Uterus (tissue), 4 donors: ENCODE data around the gene F2RL1. TPM values are rescaled to one million over a fixed set of nuclear protein-coding genes. Genes with fewer than 3 reads are reported as not detected.
"Not testable (repeated sequence)": the region's sequence is repeated elsewhere in the genome, so short reads cannot be mapped to it uniquely, and the experiment has no call there.

Source experiments
- DNase-seq, 2 donors: peaks; one replicate each; pipeline ENCODE4 v3.0.0-alpha.2; 2019 to 2020
- H3K27ac ChIP-seq, 2 donors: fragments of 200-600 bp; sonication (generic); 1 replicate in 1 of 2; 2 replicates in 1 of 2; pipeline ENCODE4 v1.5.1; 2016 to 2018
- H3K27me3 ChIP-seq, 2 donors: fragments of 200-600 bp; sonication (generic); one replicate each; pipeline ENCODE4 v1.5.1; 2018 to 2019; ENCODE audit warnings: control low read depth in 1 of 2
- H3K36me3 ChIP-seq, 2 donors: fragments of 200-600 bp; sonication (generic); one replicate each; pipeline ENCODE4 v1.5.1; 2019; ENCODE audit warnings: control low read depth in 1 of 2
- H3K4me1 ChIP-seq, 2 donors: fragments of 200-600 bp; sonication (generic); one replicate each; pipeline ENCODE4 v1.5.1; 2018 to 2019; ENCODE audit warnings: control low read depth in 1 of 2
- H3K4me3 ChIP-seq, 2 donors: fragments of 200-600 bp; sonication (generic); 1 replicate in 1 of 2; 2 replicates in 1 of 2; pipeline ENCODE4 v1.5.1; 2018 to 2019; ENCODE audit warnings: mild to moderate bottlenecking in 1 of 2
- H3K9me3 ChIP-seq, 2 donors: fragments of 200-600 bp; sonication (generic); one replicate each; pipeline ENCODE4 v1.5.1; 2019; ENCODE audit warnings: control low read depth in 1 of 2
- POLR2A ChIP-seq, 2 donors: fragments of 450-650 bp; IDR thresholded peaks; one replicate each; pipeline ENCODE4 v1.6.1; 2016; ENCODE audit warnings: antibody characterized with exemption in 2 of 2, mild to moderate bottlenecking in 1 of 2, moderate library complexity in 1 of 2
- intact Hi-C: fragments of 100-400 bp; cut with DNase I; formaldehyde crosslinking; loops from one replicate; pipeline ENCODE4 v1.15.1; 2023; ENCODE audit warnings: low total_unique reads
- total RNA-seq, 4 donors: library from RNA; depleted of rRNA in 3 of 4; stranded (reverse); fragments of >200 nt in 3 of 4; gene quantifications; one replicate each; pipeline versions ENCODE4 v1.1.0 to v1.2.4, GENCODE V29; 2014 to 2023
- TF ChIP-seq, protein P1 (sequence below), 4 experiments: fragments of 200-600 bp in 2 of 4; fragments of 450-650 bp in 2 of 4; sonication (generic) in 2 of 4; IDR thresholded peaks; one replicate each; pipeline ENCODE4 v1.5.1; 2016 to 2019; ENCODE audit warnings: antibody characterized with exemption in 4 of 4, mild to moderate bottlenecking in 2 of 4, moderate library complexity in 1 of 4
- donor health status: DM: yes; HTN: yes; CAD: no.

The F2RL1 gene
- total RNA-seq, 4 donors from 2014 or later: 0.24 to 3.3 (median 2.1) TPM; not detected in 1

DNA sequence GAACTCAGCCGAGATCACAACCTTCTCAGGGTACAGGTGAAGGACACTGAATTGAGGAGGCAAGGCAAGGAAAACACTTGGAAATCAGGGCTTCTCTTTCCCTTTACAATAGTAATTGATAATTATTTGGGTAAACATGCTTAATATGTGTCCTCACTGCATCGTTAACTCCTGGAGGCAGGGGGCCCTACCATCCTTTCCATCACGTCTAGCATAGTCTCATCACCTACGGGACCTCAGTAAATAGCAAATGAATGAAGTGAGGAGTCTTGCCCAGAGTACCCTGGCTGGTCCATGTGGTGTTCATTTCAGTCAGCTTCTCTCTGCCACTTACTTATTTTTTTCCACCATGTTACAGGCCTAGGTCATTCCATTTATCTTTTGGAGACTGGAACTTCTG is 2.3 kb downstream of the F2RL1 start:
- no peaks in the 10 kb centered on the region for H3K36me3 ChIP-seq
- TF ChIP-seq POLR2A (IDR thresholded peaks at IDR 0.05): no peak
- TF ChIP-seq, protein P1, sequence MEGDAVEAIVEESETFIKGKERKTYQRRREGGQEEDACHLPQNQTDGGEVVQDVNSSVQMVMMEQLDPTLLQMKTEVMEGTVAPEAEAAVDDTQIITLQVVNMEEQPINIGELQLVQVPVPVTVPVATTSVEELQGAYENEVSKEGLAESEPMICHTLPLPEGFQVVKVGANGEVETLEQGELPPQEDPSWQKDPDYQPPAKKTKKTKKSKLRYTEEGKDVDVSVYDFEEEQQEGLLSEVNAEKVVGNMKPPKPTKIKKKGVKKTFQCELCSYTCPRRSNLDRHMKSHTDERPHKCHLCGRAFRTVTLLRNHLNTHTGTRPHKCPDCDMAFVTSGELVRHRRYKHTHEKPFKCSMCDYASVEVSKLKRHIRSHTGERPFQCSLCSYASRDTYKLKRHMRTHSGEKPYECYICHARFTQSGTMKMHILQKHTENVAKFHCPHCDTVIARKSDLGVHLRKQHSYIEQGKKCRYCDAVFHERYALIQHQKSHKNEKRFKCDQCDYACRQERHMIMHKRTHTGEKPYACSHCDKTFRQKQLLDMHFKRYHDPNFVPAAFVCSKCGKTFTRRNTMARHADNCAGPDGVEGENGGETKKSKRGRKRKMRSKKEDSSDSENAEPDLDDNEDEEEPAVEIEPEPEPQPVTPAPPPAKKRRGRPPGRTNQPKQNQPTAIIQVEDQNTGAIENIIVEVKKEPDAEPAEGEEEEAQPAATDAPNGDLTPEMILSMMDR (IDR thresholded peaks at IDR 0.05): no peak
- DNase-seq: no peak
- no peak overlapping the region for H3K4me3 ChIP-seq
- H3K27ac ChIP-seq: no peak overlapping the region
- intact Hi-C loops: no loop called here
- H3K27me3 ChIP-seq: peaks cover 0 to 22% of the 10 kb centered on the region in 2 donors
- H3K9me3 ChIP-seq: no peaks in the 10 kb centered on the region
- H3K4me1 ChIP-seq: no peaks in the 10 kb centered on the region

DNA sequence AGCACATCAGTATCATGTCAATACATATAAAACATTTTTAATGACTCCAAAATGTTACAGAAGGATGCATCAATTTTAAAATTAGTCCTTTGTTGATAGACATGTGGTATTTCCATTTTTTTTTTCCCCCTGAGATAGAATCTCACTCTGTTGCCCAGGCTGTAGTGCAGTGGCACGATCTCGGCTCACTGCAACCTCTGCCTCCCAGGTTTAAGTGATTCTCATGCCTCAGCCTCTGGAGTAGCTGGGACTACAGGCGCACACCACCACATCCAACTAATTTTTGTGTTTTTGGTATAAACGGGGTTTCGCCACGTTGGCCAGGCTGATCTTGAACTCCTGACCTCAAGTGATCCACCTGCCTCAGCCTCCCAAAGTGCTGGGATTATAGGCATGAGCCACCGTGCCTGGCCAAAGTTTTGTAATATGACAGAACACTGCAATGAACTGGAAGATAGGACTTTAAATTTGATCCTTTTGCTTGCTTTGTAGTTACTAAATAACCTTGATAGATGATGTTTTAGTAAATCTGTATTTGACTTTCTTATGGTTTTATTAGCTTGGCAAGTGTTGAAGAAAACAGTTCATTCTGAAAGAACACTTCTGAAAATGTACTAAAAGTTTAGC is 3.4 kb downstream of the F2RL1 start:
- H3K9me3 ChIP-seq, intact Hi-C loops: not testable (repeated sequence)
- H3K27me3 ChIP-seq: peaks cover 0 to 19% of the 10 kb centered on the region in 2 donors

DNA sequence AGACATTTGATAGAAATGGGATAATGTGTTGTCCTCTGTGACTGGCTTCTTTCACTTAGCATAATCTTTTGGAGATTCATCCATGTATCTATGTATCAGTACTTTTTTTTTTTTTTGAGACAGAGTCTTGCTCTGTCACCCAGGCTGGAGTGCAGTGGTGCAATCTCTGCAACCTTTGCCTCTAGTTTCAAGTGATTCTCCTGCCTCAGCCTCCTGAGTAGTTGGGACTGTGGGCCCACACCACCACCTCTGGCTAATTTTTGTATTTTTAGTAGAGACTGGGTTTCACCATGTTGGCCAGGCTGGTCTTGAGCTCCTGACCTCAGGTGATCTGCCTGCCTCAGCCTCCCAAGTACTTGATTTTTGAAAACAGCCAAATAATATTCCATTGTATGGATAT is 7.6 kb downstream of the F2RL1 start:
- H3K27me3 ChIP-seq, H3K9me3 ChIP-seq, H3K36me3 ChIP-seq, H3K27ac ChIP-seq, intact Hi-C loops, H3K4me1 ChIP-seq, DNase-seq, H3K4me3 ChIP-seq: not testable (repeated sequence)

More for the DNA sequence above, 3.4 kb downstream of the F2RL1 start:
- not testable (repeated sequence) for H3K4me1 ChIP-seq, DNase-seq, H3K27ac ChIP-seq, H3K4me3 ChIP-seq, H3K36me3 ChIP-seq

DNA sequence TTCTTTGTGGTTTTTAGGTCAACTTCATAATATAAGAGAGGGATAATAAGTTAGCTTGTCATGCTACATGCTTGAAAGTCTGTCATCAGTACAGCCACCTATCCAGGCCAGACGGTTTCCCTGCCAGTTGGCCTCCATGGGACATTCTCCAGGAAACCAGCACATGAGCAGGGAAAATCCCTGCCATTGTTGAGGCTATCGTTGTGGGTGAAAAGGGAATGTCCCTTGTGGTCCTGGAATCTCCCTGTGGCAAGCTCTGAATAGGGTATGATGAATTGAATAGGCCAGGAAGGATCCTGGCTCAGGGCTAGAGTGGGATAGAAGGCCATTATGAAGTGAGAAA is 12.3 kb downstream of the F2RL1 start:
- H3K36me3 ChIP-seq: no peaks in the 10 kb centered on the region
- no peaks in the 10 kb centered on the region for H3K27me3 ChIP-seq
- DNase-seq: no peak
- TF ChIP-seq, protein P1 (IDR thresholded peaks at IDR 0.05): no peak
- no peak for TF ChIP-seq POLR2A (IDR thresholded peaks at IDR 0.05)
- no peaks in the 10 kb centered on the region for H3K4me1 ChIP-seq
- H3K27ac ChIP-seq: no peak overlapping the region
- no peak overlapping the region for H3K4me3 ChIP-seq
- no peaks in the 10 kb centered on the region for H3K9me3 ChIP-seq
- intact Hi-C loops: no loop called here

DNA sequence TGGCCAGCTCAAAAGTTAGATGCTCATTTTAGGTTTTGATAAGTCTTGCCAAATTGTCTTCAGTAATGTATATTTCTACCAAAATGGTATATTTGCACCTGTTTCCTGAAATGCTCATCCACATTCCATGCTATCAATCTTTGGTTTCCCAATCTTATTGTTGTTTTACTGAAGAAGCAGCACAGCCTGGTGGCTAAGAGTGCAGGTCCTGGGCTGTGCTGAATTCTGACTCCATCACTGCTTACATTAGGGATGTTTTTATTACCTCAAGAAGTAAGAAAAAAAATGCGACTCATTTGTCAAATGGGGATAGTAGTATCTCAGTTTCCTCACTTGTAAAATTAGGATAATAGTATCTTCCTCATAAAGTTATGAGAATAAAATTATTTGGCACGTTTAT is 17.4 kb downstream of the F2RL1 start:
- H3K4me3 ChIP-seq: no peak overlapping the region
- H3K4me1 ChIP-seq: no peaks in the 10 kb centered on the region
- H3K36me3 ChIP-seq: no peaks in the 10 kb centered on the region
- DNase-seq: no peak
- TF ChIP-seq POLR2A (IDR thresholded peaks at IDR 0.05): no peak
- TF ChIP-seq, protein P1 (IDR thresholded peaks at IDR 0.05): no peak
- no peak overlapping the region for H3K27ac ChIP-seq
- H3K27me3 ChIP-seq: no peaks in the 10 kb centered on the region
- intact Hi-C loops: no loop called here
- H3K9me3 ChIP-seq: no peaks in the 10 kb centered on the region

DNA sequence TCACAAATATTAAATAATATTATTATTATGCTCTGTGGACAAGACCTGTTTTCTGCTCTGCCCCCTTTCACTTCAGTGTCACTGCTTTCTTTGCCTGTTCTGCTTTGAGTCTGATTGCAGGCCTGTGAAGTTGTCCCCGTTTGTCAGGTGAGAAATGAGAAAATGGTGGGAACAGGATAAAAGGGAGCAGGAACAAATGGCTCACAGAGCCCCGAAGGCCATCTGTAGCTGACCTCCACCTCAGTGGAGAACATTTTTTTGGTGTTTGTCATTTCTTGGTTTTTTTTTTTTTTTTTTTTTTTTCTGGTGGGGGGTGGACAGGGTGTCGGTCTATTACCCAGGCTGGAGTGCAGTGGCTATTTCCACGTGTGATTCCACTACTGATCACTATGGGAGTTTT is 17.8 kb downstream of the F2RL1 start:
- Histone ChIP-seq H3K9me3 (no peaks in the 10 kb centered on the region), H3K27ac (no peak overlapping the region), H3K4me1 (no peaks in the 10 kb centered on the region), H3K27me3 (no peaks in the 10 kb centered on the region), H3K36me3 (no peaks in the 10 kb centered on the region), H3K4me3 (no peak overlapping the region)
- intact Hi-C loops: no loop called here
- DNase-seq: no peak
- no peak for TF ChIP-seq POLR2A (IDR thresholded peaks at IDR 0.05)
- TF ChIP-seq, protein P1 (IDR thresholded peaks at IDR 0.05): no peak
